Endothelial cell of umbilical vein (primary cell): Measurements from ENCODE around the gene LXN. TPM values are rescaled to one million over a fixed set of nuclear protein-coding genes. Genes with fewer than 3 reads are reported as not detected.

Experiments used
- BruUV-seq: library from RNA; stranded (reverse); fragments of 400-500 nt; replicated peaks from 2 replicates; lab custom pipeline; 2021; lab: Mats Ljungman, UMichigan
- CTCF ChIA-PET: fragments of 300-600, 350-600 bp; sonication (Branson Sonifier 250); formaldehyde crosslinking; loops from one replicate; lab custom pipeline; 2021; ENCODE audit warnings: antibody characterized with exemption, inconsistent platforms; lab: Charles Lee
- POLR2A ChIA-PET: fragments of 300-600, 350-600 bp; sonication (Branson Sonifier 250); formaldehyde crosslinking; loops from one replicate; lab custom pipeline; 2021; ENCODE audit warnings: antibody characterized with exemption, inconsistent platforms; lab: Charles Lee
- DNase-seq: peaks from one replicate; pipeline ENCODE4 v3.0.0-alpha.2; 2011; ENCODE audit warnings: low read depth, low spot score
- FAIRE-seq: peaks from 2 replicates; lab custom pipeline; 2011; peaks lifted over from hg19 to GRCh38; lab: Jason Lieb, UNC
- H2AFZ ChIP-seq: 2 replicates; pipeline ENCODE4 v1.6.0; 2012; ENCODE audit warnings: low read depth, low read length, control low read depth, inconsistent platforms
- H3K27ac ChIP-seq: 2 replicates; pipeline ENCODE4 v1.5.1; 2011; ENCODE audit warnings: low read depth, mild to moderate bottlenecking, control low read depth, low read length, moderate library complexity; ENCODE audit not compliant: insufficient read depth
- H3K27me3 ChIP-seq, 2 experiments: 2 replicates each; pipeline versions ENCODE4 v1.6.0 to v1.6.1; 2011; ENCODE audit warnings: low read length in 2 of 2, mixed read lengths in 1 of 2; ENCODE audit not compliant: control insufficient read depth in 2 of 2, insufficient read depth in 2 of 2
- H3K36me3 ChIP-seq, 2 experiments: 2 replicates in 1 of 2; 3 replicates in 1 of 2; pipeline ENCODE4 v1.5.1; 2011; ENCODE audit warnings: low read length in 2 of 2, mild to moderate bottlenecking in 1 of 2, moderate library complexity in 1 of 2; ENCODE audit not compliant: control insufficient read depth in 2 of 2, insufficient read depth in 2 of 2; ENCODE audit errors: extremely low read depth in 1 of 2
- H3K4me1 ChIP-seq: 3 replicates; pipeline ENCODE4 v1.5.1; 2011; ENCODE audit warnings: mild to moderate bottlenecking, low read length; ENCODE audit not compliant: control insufficient read depth, insufficient read depth; ENCODE audit errors: extremely low read depth
- H3K4me2 ChIP-seq: 2 replicates; pipeline ENCODE4 v1.6.1; 2011; ENCODE audit warnings: low read length, control low read depth, mixed read lengths; ENCODE audit not compliant: insufficient read depth
- H3K4me3 ChIP-seq, 3 experiments: fragments of 200-600 bp in 1 of 3; sonication (generic), shearing (Covaris generic) in 1 of 3; replicated peaks in 1 of 3; 2 replicates each; pipeline ENCODE4 v1.5.1; 2011 to 2016; ENCODE audit warnings: control low read depth in 3 of 3, low read length in 3 of 3, mild to moderate bottlenecking in 2 of 3, inconsistent platforms in 1 of 3, low read depth in 1 of 3, moderate library complexity in 1 of 3; ENCODE audit not compliant: insufficient read depth in 1 of 3
- H3K79me2 ChIP-seq: 2 replicates; pipeline ENCODE4 v1.6.0; 2012; ENCODE audit warnings: low read length, inconsistent platforms; ENCODE audit not compliant: control insufficient read depth, insufficient read depth
- H3K9ac ChIP-seq: replicated peaks from 2 replicates; pipeline ENCODE3; 2011; ENCODE audit warnings: low read length, control low read depth; ENCODE audit not compliant: insufficient read depth; ENCODE audit errors: extremely low read depth
- H3K9me1 ChIP-seq: replicated peaks from 3 replicates; pipeline ENCODE4 v1.6.0; 2011; ENCODE audit warnings: mild to moderate bottlenecking, low read length; ENCODE audit not compliant: control insufficient read depth, insufficient read depth; ENCODE audit errors: extremely low read depth
- H3K9me3 ChIP-seq: replicated peaks from 2 replicates; pipeline ENCODE4 v1.5.1; 2012; ENCODE audit warnings: low read length, inconsistent platforms; ENCODE audit not compliant: control insufficient read depth, insufficient read depth
- H4K20me1 ChIP-seq: replicated peaks from 2 replicates; pipeline ENCODE3; 2011; ENCODE audit warnings: mild to moderate bottlenecking, low read length; ENCODE audit not compliant: control insufficient read depth, insufficient read depth; ENCODE audit errors: extremely low read depth
- CTCF ChIP-seq, 2 donors: IDR thresholded peaks; 1 replicate in 1 of 2; 2 replicates in 1 of 2; pipeline ENCODE4 v1.5.1; 2011; ENCODE audit warnings: low read length in 2 of 2, mild to moderate bottlenecking in 2 of 2, moderate library complexity in 2 of 2, control low read depth in 1 of 2, inconsistent platforms in 1 of 2, low read depth in 1 of 2; ENCODE audit not compliant: insufficient read depth in 1 of 2; ENCODE audit errors: extremely low read depth in 1 of 2
- EZH2 ChIP-seq: IDR thresholded peaks from 2 replicates; pipeline ENCODE4 v1.6.1; 2012; ENCODE audit warnings: borderline replicate concordance, low read depth, mild to moderate bottlenecking, moderate library complexity, low read length, inconsistent platforms; ENCODE audit not compliant: severe bottlenecking
- FOS ChIP-seq: IDR thresholded peaks from 2 replicates; pipeline ENCODE4 v1.6.1; 2011; ENCODE audit warnings: mild to moderate bottlenecking, low read length, moderate library complexity, borderline replicate concordance; ENCODE audit not compliant: insufficient read depth
- GATA2 ChIP-seq: IDR thresholded peaks from 2 replicates; pipeline ENCODE4 v1.7.0; 2011; ENCODE audit warnings: low read depth, mild to moderate bottlenecking, moderate library complexity, mixed read lengths, low read length; ENCODE audit not compliant: insufficient read length, insufficient read depth
- JUN ChIP-seq: IDR thresholded peaks from 2 replicates; pipeline ENCODE4 v1.6.1; 2011; ENCODE audit warnings: borderline replicate concordance, low read depth; ENCODE audit not compliant: insufficient read length, insufficient read depth
- MAX ChIP-seq: IDR thresholded peaks from 2 replicates; pipeline ENCODE4 v1.6.1; 2011; ENCODE audit not compliant: insufficient read depth, insufficient read length
- MYC ChIP-seq: IDR thresholded peaks from one replicate; pipeline ENCODE4 v1.6.1; 2011; ENCODE audit warnings: mild to moderate bottlenecking, low read depth, low read length
- POLR2A ChIP-seq: IDR thresholded peaks from 2 replicates; pipeline ENCODE4 v1.6.1; 2012; ENCODE audit warnings: low read depth, mild to moderate bottlenecking, control low read depth, low read length
- POLR2AphosphoS5 ChIP-seq: IDR thresholded peaks from 2 replicates; pipeline ENCODE4 v1.6.1; 2012; ENCODE audit warnings: low read depth, mild to moderate bottlenecking, control low read depth, low read length, moderate library complexity; ENCODE audit not compliant: insufficient read depth
- dilution Hi-C: fragments of 300-500 bp; cut with MboI; formaldehyde crosslinking; loops from one replicate; pipeline ENCODE4 v1.15.0; 2019; ENCODE audit warnings: low sequenced_read_pairs; ENCODE audit not compliant: extremely low pct_ligation_motif_present
- intact Hi-C: fragments of 100-400 bp; cut with micrococcal nuclease; formaldehyde crosslinking; loops from one replicate; pipeline ENCODE4 v1.10.0; 2022
- polyA plus RNA-seq, 4 experiments: library from polyadenylated mRNA; depleted of rRNA in 3 of 4; stranded (reverse) in 3 of 4; unstranded in 1 of 4; fragments of >200 nt; gene quantifications; 2 replicates each; pipeline versions ENCODE4 v1.2.1 to v1.2.3, GENCODE V29; 2011 to 2012; ENCODE audit warnings: missing spikeins in 1 of 4
- total RNA-seq: library from RNA; stranded (reverse); gene quantifications from 2 replicates; pipeline ENCODE4 v1.2.3, GENCODE V29; 2021

LXN gene
- total and polyA plus RNA-seq, 2 donors (not counting 3 experiments of a cell fraction or from before 2014, with no cell fraction given), result 56.9 to 118 TPM

- TF ChIP-seq EZH2, result no peak
- TF ChIP-seq JUN, result no peak
- TF ChIP-seq POLR2AphosphoS5, result no peak
- no peak for TF ChIP-seq CTCF (IDR thresholded peaks at IDR 0.05; ENCODE audit: extremely low read depth in 1 of 2, insufficient read depth in 1 of 2, low read depth in 1 of 2, low read length in 2 of 2)
- TF ChIP-seq POLR2A, result no peak
- no peak for TF ChIP-seq MAX
- no peak for TF ChIP-seq MYC
- TF ChIP-seq FOS, result no peak
- TF ChIP-seq GATA2, result no peak
- peaks cover 3% of the 10 kb centered on the region for H3K79me2 ChIP-seq
- BruUV-seq, result TSS peak; percentile 24
- no peaks in the 10 kb centered on the region for H3K36me3 ChIP-seq
- H3K4me1 ChIP-seq, result peaks cover 52% of the 10 kb centered on the region
- no peaks in the 10 kb centered on the region for H3K9me1 ChIP-seq
- peak overlapping the region; percentile 80 for H3K27ac ChIP-seq
- no peaks in the 10 kb centered on the region for H4K20me1 ChIP-seq
- H3K27me3 ChIP-seq, result no peaks in the 10 kb centered on the region
- DNase-seq (no peak), FAIRE-seq (no peak)
- CTCF ChIA-PET, result interaction anchor here (1.0 to 3.2 kb wide), 7 partner anchors 10 to 86 kb away, joined by 3 to 14 read pairs (median 5); partner anchors contain the start of gene LXN
- no peaks in the 10 kb centered on the region for H3K9me3 ChIP-seq
- intact Hi-C loops (loop anchor here (1.0 to 5.0 kb wide), 4 partner anchors 10 to 41 kb away; no protein-coding TSS in a partner anchor), dilution Hi-C loops (no loop called here)
- H3K4me3 ChIP-seq, result no peak overlapping the region
- peak overlapping the region; percentile 40 for H3K9ac ChIP-seq
- H3K4me2 ChIP-seq, result peak overlapping the region; percentile 95
- POLR2A ChIA-PET, result interaction anchor here (1.0 to 1.2 kb wide), 2 partner anchors 9 to 15 kb away, joined by 3 to 4 read pairs; no protein-coding TSS in a partner anchor
- no peak overlapping the region for H2AFZ ChIP-seq
These were observed 31.1 kb upstream of the LXN start for GRCh38 chr3:158703566-158703965.
